Thyroid gland (tissue), 4 donors: ENCODE measurements around the gene TBXAS1.

Source experiments
- POLR2A ChIP-seq, 2 donors: fragments of 450-650 bp; IDR thresholded peaks; one replicate each; pipeline ENCODE4 v1.6.1; 2017; ENCODE audit warnings: antibody characterized with exemption in 2 of 2, mild to moderate bottlenecking in 2 of 2, moderate library complexity in 1 of 2
- TF ChIP-seq, protein P1 (sequence below), 6 experiments: fragments of 200-600 bp in 3 of 6; fragments of 450-650 bp in 3 of 6; sonication (generic) in 3 of 6; IDR thresholded peaks; one replicate each; pipeline ENCODE4 v1.5.1; 2016 to 2019; ENCODE audit warnings: antibody characterized with exemption in 6 of 6, mild to moderate bottlenecking in 2 of 6, inconsistent platforms in 1 of 6, moderate library complexity in 1 of 6

GRCh38 chr7:139791316-139791715 lies 37.7 kb upstream of the TBXAS1 start:
- TF ChIP-seq, protein P1, sequence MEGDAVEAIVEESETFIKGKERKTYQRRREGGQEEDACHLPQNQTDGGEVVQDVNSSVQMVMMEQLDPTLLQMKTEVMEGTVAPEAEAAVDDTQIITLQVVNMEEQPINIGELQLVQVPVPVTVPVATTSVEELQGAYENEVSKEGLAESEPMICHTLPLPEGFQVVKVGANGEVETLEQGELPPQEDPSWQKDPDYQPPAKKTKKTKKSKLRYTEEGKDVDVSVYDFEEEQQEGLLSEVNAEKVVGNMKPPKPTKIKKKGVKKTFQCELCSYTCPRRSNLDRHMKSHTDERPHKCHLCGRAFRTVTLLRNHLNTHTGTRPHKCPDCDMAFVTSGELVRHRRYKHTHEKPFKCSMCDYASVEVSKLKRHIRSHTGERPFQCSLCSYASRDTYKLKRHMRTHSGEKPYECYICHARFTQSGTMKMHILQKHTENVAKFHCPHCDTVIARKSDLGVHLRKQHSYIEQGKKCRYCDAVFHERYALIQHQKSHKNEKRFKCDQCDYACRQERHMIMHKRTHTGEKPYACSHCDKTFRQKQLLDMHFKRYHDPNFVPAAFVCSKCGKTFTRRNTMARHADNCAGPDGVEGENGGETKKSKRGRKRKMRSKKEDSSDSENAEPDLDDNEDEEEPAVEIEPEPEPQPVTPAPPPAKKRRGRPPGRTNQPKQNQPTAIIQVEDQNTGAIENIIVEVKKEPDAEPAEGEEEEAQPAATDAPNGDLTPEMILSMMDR (IDR thresholded peaks at IDR 0.05): no peak
- TF ChIP-seq POLR2A (IDR thresholded peaks at IDR 0.05): no peak
